Activated CD4-positive, alpha-beta T cell treated with anti-CD3 and anti-CD28 coated beads, Interleukin-10, Interleukin-2, amounts not matched to agents 100 ng/mL and 50 ng/mL, durations not matched to agents 16 hours and 8 hours (primary cell): Measurements from ENCODE around the gene SORL1-AS1.
"Not testable (repeated sequence)": the region's sequence is repeated elsewhere in the genome, so short reads cannot be mapped to it uniquely, and the experiment has no call there.

Source experiments
- DNase-seq: peaks from one replicate; pipeline ENCODE4 v3.0.0-alpha.2; 2020

SORL1-AS1 gene

DNA sequence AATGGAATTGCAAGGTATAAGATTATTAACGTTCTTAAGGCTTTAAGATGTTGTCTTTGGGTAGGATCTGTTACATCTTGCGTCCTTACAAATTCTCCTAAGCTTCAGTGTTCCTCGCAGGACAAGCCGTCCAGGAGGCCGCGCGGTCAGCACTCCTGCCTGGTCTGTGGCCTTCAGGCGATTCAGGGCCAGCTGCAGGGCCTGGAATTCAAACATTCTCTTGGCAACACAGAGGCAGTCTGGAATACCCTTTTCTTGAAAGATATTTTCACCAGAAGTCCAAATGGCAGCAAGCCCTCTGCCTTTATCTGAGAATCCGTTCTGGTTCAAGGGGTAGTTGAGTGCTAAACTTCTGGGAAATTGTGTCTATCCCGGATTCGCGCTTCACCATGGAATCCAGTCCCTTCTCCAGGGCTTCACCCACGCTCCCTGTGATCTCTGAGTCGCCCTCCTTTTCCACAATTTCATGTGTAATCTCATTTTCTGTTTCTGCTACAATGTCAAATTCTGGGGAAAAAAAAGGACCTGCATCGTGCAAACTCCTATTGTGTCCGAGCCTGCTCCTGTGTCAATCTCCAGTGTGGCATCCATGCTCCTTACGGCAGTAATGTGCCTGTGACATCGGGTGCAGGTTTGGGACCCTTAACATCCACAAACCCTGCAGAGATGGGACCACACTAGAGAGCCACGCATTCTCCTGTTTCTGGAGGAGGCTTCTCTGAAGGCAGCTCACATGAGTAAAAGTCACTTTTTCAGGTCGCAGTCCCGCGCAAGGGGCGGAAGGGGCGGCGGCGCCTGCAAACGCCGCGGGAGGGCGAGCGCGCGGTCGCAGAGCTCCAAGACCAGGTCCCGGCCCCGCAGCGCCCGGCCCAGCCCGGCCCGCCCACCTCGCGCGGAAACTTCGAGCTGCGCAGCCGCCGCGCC lies 26.0 kb downstream of the SORL1-AS1 start:
- DNase-seq, result peak; percentile 47

DNA sequence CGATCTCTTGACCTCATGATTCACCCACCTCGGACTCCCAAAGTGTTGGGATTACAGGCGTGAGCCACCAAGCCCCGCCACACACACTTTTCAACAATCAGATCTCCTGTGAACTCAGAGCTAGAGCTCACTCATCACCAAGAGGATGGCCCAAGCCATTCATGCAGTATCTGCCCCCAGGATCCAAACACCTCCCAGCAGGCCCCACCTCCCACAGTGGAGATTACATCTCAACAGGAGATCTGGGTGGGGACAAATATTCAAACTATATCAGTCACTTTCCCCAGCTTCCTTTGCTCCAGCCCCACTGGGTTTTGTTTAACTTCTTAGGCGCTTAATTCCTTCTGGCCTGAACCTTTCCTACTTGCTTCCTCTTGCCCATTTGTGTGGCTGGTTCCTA lies 26.9 kb downstream of the SORL1-AS1 start:
- DNase-seq, result no peak

GRCh38 chr11:121422675-121423074 lies 30.1 kb downstream of the SORL1-AS1 start:
- DNase-seq, result no peak

DNA sequence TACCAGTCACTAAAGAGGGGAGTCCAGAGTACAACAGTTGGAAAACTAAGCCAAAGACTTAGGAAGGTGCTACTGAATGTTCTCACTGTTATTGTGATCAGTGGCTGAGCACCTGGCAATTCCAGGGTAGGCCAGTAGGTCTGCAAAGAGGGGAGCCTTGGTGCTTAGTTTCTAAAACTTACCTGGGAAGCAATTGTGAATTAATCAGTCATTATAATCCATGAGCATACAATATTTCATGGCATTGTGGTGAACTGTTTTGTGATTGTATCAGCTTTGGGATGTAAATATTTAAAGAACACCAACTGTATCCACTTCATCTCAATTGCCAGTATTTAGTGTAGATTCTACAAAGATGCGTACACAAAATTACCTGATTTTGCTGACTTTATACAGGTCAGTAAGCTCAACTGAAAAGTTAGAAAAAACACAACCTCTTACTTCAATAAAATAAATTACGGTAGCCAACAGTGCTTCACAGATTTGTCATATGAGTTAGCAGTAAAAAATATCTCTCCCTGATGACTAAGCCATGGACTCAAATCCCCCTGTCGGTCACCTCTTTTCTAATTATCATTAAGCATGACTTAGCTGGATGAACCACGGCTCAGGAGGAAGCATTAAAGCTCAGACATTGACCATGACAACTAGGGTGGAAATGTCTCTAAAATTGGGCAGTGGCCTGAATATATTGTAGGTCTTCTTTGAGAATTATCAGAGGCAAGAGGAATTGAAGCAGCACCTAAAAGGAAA lies 31.4 kb downstream of the SORL1-AS1 start:
- no peak for DNase-seq

DNA sequence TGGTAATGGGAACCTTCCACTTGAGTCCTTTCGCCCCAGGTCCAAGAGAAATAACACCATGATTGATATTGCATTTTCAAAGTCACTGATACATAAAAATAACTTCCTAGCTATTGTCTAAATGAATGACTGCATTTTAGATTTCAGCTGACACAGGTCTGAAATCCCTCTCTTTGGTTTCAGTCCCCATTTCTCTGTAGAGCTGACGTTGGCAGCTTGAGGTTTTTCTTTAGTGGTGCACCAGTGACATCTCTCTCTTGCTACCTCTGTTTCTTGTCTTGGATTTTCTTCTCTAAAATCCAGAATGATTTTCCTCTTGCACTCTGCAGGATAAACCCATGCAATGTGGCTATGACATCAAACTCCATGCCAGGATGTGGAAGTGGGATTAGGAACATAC lies 32.4 kb downstream of the SORL1-AS1 start:
- peak; percentile 24 for DNase-seq

GRCh38 chr11:121419836-121420235 lies 32.9 kb downstream of the SORL1-AS1 start:
- DNase-seq, result no peak

- DNase-seq, result peak; percentile 58
These were observed 34.1 kb downstream of the SORL1-AS1 start for GRCh38 chr11:121418625-121419114.

DNA sequence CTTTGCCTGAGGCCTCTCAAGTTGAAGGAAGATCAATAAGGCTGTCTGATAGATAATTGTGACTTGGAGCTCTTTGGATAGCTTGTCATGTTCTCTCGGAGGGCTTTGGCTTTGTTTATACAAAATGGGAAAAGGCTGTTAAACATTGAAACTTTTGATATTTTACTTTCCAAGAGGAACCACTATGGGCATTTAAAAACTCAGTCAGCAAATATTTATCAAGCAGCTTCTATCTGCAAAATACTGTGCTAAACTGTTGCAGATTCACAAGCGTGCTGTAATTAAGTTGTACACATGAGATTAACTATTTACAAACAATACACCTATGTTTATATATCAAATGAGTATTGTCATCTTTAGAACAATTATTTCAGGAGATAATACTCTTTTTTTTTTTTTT lies 35.2 kb downstream of the SORL1-AS1 start:
- no peak for DNase-seq

DNA sequence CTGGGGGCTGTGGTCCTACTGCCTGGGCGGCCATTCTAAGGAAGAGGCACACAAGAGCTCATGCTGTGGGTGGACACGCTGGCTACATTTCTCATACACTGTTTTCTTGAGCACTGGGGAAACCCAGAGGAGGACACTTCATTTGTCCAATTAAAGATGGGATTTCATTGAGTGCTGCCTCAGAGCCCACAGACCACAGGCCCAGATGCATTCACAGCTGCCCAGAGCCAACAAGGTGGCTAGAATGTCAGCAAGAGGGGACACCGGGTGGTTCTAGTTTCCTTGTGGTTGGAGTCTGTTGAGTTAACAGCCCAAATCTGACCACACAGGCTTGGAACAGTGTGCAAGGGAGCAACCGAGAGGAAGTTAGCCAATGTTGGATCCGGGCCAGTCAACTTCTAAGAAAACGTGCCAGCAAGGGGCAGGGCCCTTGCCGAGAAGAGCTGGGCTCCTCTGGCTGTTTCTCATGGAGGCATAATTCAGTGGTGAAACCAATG lies 35.7 kb downstream of the SORL1-AS1 start:
- DNase-seq, result peak; percentile 75

DNA sequence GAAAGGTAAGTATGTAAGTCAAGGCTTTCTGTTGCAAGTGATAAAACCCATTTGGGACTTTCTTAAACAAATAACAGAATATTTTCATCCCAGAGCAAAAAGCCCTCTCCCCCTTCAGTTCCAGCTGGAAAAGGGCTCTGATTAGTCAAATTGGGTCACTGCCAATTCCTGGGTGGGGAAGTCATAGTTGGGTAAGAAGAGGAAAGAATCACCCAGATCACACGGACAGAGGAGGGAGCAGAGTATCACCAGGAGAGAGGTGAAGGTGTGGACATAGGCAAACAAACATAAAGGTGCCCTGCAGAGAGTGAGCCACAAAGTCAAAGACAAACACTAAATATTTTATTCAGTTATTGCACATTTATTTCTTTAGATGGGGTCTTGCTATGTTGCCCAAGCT lies 36.9 kb downstream of the SORL1-AS1 start:
- no peak for DNase-seq

DNA sequence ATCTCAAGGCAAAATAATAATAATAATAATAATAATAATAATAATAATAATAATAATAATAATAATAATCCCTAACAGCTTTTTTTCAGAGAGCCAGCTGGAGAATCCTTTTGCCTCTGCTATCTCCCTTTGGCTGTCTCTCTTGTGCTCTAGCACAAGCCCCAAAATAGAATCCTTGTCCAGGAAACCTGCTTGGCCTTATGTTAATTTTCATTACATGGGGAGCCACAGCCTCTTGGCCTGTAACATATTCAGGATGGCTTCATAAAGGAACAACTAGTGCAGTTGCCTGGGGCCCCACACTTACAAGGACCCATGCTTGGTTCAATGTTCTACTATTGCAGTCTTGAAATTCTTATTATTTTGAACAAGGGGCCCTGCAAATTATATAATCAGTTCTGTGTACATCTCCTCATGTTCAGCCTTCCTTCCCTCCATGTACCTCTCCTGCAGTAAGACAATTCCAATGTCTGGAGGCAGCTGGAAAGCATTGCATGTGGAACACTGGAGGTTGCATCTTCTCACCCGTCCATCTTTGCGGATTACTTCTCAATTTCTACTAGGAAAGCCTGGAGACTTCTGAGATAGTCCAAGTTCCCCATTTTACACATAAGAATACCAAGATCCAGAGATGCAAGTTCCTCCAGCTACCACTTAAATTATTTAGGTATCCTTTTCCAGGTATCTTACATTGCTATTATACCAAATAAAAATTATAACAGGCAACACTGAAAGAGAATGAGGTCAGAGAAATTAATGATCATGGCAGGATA lies 38.4 kb downstream of the SORL1-AS1 start:
- DNase-seq, result no peak

DNA sequence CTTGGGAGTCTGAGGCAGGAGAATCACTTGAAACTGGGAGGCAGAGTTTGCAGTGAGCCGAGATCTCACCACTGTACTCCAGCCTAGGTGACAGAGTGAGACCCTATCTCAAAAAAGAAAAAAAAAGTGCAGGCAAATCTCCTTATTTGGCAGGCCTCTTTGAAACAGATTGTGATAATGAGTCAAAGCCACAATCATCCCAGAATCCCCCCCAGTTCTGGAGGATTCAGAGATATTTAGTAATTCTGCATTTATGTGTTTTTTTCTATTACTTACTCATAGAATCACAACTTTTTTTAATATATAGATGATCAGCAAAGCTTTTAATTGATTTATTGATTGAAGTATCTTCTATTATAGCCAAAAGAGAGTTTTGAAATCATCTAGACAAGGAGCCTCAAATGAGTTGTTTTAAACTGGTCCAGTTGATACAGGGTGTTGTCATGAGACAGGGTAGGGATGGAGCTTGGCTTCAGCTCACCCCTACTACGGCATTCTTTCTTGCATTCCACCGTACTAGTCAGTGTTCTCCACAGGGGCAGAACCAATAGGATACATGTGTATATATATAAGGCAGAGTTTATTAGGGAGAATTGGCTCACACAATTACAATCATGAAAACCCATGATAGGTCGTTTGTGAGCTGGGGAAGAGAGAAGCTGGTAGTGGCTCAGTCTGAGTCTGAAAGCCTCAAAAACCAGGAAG lies 39.9 kb downstream of the SORL1-AS1 start:
- DNase-seq, result no peak

DNA sequence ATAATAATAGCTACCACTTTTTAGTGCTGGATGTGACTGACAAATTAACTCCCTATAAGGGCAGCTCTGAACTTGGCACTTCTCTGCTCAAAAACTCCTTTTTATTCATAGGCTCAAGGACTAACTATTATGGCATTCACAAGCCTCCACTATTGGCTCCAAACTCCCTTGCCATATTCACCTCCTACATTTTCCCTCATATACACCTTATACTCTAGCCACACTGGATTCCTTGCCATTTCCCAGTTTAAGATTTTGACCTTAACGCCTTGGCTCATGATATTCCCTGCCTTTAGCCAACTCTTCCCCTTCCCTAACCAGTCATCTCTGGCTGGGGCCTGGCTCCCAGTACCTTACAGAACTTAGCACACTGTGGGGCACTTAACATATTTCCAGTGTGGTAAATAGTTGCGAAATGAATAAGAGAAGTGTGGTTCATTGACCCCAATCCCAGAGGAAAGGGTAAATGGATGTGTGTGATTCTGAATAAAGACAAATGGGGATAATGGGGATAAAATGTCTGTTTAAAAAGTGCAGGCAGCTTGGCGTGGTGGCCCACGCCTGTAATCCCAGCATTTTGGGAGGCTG lies 40.7 kb downstream of the SORL1-AS1 start:
- DNase-seq, result no peak

GRCh38 chr11:121411330-121411729 lies 41.4 kb downstream of the SORL1-AS1 start:
- not testable (repeated sequence) for DNase-seq

- DNase-seq, result not testable (repeated sequence)
These were observed 42.7 kb downstream of the SORL1-AS1 start for GRCh38 chr11:121410041-121410440.

DNA sequence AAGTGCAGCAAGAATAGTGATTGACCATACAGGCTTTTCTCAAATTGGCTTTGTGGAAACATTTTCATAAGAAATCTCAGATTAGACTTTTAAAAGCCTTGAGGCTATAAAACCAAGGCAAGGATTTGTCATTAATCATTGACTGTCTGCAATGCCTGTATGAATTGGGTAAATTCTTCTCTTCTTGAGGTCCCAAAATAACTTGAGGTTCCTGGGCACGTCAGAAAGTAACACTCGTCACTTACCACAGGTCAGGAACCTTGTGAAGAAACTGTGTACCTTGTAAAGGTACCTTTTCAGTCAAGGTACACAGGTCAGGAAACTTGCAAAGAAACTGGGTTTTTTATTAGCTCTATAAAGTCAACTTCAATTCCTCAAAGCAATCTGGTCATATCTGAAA lies 43.9 kb downstream of the SORL1-AS1 start:
- no peak for DNase-seq

DNA sequence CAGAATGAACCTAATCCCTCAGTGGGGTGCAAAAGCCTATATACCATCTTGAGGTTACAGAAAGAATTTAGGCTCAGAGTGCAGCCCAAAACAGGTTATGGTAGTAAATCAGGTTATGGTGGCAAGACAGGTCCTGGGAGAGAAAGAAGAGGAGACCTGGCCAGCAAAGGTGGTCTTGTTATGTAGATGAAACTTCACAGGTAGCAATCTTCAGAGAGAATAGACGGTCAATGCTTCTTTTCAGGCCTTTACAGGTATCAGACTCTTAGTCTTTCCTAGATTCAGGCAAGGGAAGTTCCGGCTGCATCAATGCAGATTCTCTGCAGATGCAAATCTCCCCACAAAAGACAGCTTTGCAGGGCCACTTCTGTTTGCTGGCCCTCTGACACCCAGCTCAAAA lies 46.5 kb downstream of the SORL1-AS1 start:
- no peak for DNase-seq

GRCh38 chr11:121405646-121406045 lies 47.1 kb downstream of the SORL1-AS1 start:
- no peak for DNase-seq

- DNase-seq, result no peak
These were observed 58.0 kb downstream of the SORL1-AS1 start for GRCh38 chr11:121394785-121395184.

- DNase-seq, result no peak
These were observed 58.9 kb downstream of the SORL1-AS1 start for GRCh38 chr11:121393855-121394254.

- DNase-seq, result no peak
These were observed 60.9 kb downstream of the SORL1-AS1 start for GRCh38 chr11:121391914-121392313.

DNA sequence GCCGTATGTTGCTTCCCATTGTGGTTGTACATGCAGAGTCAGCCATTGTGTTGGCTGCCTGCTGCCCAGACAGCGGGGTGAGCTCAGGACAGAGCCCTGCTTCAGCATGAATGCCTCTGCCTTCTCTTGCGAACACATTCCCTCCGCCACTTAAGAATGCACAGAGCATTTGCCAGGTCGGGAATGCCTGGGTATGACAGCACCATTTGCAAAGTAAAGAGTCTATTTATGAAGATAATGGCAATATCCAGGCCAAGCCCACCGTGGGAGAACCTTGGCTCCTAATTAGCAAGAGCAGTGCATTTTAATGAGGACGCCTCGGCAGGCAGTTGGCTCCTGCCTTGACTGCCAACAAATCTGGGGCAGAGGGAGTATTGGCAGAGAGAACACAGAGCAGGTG lies 63.1 kb downstream of the SORL1-AS1 start:
- no peak for DNase-seq
